ENCODE results near the gene PTPN18. TPM values are rescaled to one million over a fixed set of nuclear protein-coding genes. Genes with fewer than 3 reads are reported as not detected.

PTPN18 gene
- total RNA-seq, 2 donors from 2014 or later: 112 to 168 TPM

DNA sequence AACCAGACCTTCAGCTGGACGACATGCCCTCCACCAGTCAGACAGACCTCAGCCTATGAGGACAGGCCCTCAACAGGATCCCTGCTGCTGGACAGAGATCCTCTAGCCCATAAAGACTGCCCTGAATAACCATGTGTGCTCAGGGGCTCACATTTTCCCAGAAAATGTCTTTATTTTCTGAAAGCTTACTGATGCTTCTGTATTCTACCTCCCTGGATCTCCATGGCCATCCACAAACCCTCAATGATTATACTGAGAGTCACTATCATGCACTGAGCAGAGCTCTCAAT, 1.8 kb upstream of the PTPN18 start:
- DNase-seq: no peak
- intact Hi-C loops (cut with DNase I, micrococcal nuclease): no loop called here
- no peak for ATAC-seq

DNA sequence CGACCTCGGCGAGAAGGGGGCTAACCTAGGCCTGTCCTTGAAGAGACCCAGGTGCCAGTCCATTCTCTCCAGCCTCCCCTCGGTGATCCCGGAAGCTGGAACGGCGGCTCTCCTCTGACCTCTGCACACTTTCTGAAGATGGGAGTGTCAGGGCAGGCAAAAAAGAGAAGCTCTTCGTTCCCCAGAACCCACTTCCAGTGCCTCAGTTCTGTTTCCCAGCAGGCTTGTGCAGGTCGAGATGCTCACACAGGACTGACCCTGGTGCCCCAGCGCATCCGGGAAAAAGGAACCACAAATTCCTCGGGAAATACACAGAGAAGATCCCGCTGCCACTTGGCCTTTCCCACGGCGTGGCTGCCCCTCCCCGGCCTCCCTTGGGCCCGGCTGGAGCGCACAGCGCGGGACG, 681 bp upstream of the PTPN18 start:
- intact Hi-C loops (cut with DNase I, micrococcal nuclease): no loop called here
- ATAC-seq (peak; percentile 39), DNase-seq (peak in 1 of 2 donors; percentile 38)

DNA sequence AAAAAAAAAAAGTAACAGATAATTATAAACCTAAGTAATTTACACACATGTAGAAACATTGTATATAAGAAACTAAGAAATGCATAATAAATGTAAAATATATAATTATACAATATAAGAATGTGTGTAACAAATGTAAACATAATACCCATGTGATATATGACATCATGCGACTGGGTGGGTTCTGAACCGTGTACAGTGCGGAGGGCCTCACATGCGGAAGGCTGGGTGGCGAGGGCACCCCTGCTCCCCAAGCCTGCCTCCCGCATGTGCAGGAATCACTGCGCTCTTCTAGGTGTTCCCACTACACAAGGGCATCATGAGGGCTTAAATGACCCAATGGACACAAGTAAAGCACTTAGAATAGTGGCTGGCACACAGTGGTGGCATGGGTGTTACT, 2.0 kb downstream of the PTPN18 start:
- intact Hi-C loops (cut with DNase I, micrococcal nuclease): no loop called here
- DNase-seq (no peak), ATAC-seq (no peak)

DNA sequence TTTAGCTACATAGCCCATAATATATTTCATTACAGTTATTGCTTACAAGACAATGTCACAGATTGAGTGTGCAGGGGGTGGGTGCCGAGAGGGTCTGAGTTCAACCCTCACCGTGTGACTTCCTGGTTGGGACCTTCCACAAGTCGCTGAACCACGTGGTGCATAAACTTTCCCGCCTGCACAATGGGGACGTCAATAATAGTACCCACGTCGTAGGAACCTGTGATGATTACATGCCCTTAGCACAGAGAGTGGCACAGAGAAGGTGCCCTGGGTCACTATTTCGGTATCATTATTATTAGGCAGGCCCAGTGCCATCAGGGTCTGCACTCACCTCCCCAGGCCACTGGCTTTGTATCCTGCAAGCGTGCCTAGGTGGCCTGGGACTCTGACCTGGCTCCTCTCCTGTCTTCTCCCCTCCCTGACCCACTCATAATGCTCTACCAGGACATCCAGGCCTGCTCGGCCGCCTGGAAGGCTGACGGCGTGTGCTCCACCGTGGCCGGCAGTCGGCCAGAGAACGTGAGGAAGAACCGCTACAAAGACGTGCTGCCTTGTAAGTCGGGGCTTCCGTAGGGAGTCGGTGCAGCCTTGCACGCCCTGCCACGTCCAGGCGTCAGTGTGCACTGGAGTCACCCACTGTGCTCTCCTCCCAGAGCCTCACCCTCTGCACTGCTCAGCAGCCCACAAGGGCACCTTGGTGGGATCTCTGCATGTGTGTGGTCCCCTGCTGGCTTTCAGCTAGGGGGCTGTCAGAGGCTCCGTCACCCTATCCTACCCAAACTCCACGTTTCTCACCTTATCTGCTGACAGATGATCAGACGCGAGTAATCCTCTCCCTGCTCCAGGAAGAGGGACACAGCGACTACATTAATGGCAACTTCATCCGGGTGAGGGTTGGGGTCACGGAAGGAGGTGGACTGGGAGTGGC, 2.8 kb downstream of the PTPN18 start:
- intact Hi-C loops (cut with DNase I, micrococcal nuclease): no loop called here
- ATAC-seq: no peak
- no peak for DNase-seq

DNA sequence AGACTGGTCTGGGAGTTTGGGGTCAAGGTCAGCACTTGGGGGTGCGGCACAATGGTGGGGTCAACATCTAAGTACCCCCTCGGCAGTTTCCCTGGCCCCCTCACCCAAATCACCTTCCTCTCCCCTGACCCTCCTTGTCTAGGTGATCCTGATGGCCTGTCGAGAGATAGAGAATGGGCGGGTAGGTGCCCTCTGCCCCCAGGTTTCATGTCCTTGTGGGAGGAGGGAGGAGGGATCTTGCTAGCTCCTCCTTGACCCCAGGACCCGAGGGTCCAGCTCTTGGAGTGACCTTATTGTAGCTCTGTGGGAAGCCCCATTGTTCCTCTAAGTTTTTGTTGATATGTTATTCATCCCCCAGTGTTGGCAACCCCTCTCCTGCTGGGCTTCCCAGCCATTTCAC, 3.6 kb downstream of the PTPN18 start:
- intact Hi-C loops (cut with DNase I, micrococcal nuclease): no loop called here
- ATAC-seq (no peak), DNase-seq (no peak)

DNA sequence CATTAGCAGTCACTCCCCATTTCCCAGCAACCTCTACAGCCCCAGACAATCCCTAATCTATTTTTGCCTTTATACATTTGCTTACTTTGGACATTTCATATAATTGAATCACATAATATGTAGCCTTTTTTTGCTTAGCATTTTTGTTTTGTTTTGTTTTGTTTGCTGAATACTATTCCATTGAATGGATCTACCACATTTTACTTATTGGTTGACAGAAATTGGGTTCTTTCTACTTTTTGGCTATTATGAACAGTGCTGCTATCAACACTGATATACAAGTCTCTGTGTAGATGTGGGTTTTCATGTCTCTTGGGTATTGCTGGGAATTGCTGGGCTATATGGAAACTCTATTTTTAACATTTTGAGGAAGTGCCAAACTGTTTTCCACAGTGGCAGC, 7.6 kb downstream of the PTPN18 start:
- intact Hi-C loops (cut with DNase I, micrococcal nuclease): no loop called here
- ATAC-seq (no peak), DNase-seq (no peak)

DNA sequence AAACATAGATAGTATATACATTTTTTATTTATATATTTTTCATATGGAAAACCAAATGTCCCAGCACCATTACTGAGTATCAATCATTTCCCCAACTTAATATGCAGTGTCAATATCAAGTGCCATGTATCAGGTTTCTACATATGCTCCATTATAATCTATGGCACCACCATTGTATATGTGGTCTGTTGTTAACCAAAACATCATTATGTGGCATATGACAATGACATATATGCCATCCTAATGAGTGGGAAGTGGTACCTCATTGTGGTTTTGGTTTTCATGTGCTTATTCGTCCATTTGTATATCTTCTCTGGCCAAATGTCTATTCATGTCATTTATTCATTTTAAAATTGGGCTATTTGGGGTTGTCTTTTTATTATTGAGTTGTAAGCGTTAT, 9.2 kb downstream of the PTPN18 start:
- no peak for ATAC-seq
- intact Hi-C loops (cut with DNase I, micrococcal nuclease): no loop called here
- DNase-seq: no peak

DNA sequence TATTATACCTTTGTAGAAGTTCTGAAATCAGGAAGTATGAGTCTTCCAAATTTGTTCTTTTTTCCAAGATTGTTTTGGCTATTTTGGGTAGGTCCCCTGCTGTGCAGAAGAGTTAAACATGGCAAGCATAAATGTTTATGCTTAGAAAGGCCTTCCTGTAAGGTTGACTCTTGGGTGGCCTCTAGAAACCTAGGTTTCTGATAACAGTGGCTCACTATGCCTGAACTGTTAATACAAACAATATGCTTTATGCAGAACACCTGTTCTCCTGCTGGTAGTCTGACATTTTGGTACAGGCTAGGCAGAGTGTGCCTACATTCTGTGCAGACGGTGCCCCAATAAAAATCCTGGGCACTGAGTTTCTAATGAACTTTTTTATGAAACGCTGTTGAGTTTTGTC, 10.1 kb downstream of the PTPN18 start:
- DNase-seq (no peak), ATAC-seq (no peak)
- intact Hi-C loops (cut with DNase I, micrococcal nuclease): no loop called here

DNA sequence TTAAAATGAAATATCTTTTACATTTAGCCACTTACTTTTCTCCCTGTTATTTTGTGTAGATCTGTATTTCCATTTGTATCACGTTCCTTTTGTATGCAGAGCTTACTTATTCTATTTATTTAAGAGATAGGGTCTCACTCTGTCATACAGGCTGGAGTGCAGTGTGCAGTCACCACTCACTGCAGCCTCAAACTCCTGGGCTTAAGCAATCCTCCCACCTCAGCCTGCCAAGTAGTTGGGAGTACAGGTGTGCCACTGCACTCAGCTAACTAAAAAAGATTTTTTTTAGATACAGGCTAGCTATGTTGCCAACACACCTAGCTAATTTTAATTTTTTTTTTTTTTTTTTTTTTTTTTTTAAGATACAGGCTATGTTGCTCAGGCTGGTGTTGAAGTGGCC, 10.9 kb downstream of the PTPN18 start:
- DNase-seq (no peak), ATAC-seq (no peak)
- intact Hi-C loops (cut with DNase I, micrococcal nuclease): no loop called here

DNA sequence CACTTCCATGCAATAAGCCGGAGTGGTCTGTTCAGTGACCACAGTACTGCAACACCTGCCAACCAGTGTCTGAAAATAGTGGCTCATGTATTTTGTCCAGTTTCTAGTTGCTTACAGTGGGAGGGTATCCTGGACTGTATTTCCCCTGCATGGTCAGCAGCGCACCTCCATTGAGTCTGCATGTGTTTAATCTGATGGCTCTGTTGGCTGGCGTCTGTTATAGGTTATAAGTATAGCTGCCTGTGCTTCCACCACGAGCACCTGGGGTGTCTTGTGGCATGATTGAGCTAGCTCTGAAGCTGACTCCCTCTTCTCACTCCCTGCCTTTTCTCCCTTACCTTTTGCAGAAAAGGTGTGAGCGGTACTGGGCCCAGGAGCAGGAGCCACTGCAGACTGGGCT, 12.9 kb downstream of the PTPN18 start:
- DNase-seq: no peak
- intact Hi-C loops (cut with DNase I, micrococcal nuclease): no loop called here
- ATAC-seq: no peak

DNA sequence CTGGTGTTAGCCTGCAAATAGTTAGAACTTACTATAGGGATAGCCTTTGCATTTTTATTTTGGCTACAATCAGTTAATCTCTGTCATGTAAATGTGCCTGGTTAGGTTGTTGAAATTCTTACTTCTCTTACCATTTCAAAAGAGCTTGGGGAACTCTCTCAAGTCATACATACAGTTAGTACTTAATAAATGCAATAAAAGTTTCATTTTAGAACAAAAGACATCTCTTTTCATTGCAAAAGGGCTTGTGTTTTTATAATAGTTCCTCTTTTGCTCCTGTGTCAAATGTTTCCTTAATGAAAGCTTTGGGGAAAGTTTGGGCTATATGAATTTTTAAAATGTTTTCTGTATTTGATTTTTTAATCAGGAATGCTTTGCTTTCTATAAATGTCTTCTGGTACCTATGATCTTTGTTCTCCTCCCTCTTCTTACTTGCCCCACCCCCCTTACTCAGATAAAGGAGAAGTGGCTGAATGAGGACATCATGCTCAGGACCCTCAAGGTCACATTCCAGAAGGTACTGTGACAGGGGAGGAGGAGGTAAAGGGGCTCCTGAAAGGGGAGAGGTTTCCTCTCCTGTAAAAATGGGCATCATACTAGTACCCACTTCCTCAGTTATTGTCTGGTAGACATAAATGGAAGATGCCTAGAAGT, 13.6 kb downstream of the PTPN18 start:
- ATAC-seq (no peak), DNase-seq (no peak)
- intact Hi-C loops (cut with DNase I, micrococcal nuclease): no loop called here

DNA sequence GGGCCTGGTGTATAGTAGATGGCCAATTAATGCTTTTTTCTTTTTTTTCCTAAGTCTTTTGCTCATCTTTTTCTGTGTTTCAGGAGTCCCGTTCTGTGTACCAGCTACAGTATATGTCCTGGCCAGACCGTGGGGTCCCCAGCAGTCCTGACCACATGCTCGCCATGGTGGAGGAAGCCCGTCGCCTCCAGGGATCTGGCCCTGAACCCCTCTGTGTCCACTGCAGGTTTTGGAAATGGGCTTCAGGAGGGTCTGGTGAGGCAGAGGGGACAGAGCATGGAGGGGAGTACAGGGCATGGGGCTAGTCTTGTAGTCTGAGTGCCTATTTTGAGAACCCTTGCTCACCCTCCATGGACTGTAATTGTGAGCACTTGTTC, 14.1 kb downstream of the PTPN18 start:
- intact Hi-C loops (cut with DNase I, micrococcal nuclease): no loop called here
- ATAC-seq (no peak), DNase-seq (no peak)

DNA sequence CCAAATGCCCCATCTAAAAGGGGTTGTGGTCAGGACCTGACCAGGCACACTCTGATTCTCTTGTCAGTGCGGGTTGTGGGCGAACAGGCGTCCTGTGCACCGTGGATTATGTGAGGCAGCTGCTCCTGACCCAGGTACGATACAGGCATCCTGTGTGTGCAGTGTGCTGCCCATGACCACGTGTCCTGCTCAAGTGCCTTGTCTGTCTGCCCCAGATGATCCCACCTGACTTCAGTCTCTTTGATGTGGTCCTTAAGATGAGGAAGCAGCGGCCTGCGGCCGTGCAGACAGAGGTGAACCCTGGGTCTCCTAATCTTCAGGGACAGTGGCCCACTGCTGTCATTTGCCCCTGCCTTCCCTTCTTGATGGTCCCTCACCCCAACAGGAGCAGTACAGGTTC, 14.6 kb downstream of the PTPN18 start:
- no peak for ATAC-seq
- intact Hi-C loops (cut with DNase I, micrococcal nuclease): no loop called here
- no peak for DNase-seq

DNA sequence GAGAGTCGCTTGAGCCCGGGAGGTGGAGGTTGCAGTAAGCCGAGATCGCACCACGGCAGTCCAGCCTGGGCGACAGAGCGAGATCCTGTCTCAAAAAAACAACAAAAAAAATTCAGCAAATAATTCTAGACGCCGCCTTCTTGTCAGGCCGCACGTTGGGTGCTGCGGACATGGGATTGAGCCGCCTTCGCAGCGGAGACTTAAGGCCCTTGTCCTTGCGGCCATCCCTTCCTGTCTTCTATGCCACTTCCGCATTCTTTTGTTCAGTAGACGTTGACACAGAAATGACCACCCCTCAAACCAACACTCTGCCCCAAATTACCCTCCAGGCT, 15.8 kb downstream of the PTPN18 start:
- DNase-seq (no peak), ATAC-seq (no peak)
- intact Hi-C loops (cut with DNase I, micrococcal nuclease): no loop called here

DNA sequence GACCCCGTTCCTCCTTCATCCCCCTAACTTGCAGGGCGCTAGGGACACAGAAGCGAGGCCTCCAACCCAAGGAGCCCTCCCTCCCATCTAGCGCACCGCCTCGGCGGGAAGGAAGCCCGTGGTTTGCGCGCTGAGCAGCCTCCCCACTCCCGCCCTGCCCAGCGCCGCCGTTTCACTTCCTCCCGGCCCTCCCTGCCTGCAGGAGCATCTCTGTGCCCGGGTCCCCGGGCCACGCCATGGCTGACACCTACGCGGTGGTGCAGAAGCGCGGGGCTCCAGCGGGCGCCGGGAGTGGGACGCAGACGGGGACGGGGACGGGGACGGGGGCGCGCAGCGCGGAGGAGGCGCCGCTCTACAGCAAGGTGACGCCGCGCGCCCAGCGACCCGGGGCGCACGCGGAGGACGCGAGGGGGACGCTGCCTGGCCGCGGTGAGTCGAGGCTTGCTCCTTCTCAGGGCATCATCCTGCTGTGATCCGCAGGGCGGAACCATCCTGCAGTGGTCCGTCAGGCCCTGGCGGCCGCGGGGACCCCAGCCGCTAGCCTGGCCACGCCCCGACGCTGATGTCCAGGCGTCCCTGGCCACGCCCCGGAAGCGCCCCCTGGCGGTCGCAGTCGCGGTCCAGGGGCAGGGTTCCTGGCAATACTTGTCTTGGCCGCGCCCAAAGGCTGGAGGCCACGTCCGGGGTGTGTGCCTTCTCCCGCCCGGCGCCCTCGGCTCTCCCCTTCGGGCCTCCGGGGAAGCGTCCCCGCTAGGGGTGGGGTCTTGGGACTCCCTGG, 16.4 kb downstream of the PTPN18 start:
- ATAC-seq: peak; percentile 92
- DNase-seq: peak; percentile 91 to 96
- intact Hi-C loops (cut with DNase I, micrococcal nuclease): no loop called here

DNA sequence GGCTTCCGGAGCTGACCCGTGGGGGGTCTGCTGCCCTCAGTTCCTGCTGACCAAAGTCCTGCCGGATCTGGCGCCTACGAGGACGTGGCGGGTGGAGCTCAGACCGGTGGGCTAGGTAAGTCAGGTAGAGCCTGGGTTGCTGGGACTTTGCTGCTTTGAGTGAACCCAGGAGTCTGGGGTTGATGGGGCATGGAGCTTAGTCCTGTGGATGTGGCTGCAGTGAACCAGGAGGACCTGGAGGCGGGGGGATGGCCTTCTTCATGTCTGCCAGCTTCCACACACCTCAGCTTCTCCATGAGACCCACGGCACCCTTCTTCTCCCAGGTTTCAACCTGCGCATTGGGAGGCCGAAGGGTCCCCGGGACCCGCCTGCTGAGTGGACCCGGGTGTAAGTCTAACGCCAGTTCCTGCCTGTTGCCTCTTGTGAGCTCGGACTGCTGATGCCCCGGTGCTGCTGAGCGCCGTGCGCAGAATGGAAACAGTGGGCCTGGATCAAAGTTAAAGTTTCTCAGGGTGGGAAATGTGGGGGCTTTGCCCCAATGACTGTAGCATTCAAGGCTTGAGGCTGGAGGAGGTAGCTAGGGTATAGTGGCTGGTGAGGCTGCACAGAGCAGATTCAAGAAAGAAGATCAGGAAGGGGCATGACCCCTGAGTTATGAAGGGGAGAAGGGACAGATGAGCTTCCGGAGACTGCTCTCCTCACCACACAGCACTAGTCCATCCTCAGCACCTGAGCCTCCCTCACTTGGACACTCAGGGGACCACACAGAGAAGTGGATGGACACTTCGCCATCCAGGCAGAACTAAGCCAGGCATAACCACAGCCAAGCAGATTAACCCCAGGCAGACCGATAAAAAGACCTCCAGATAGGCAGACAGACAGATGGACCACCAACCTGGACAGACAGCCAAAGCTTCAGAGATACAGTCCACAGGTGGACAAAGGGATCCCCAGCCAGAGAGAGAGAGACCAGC, 17.3 kb downstream of the PTPN18 start:
- no peak for ATAC-seq
- intact Hi-C loops (cut with DNase I, micrococcal nuclease): no loop called here
- no peak for DNase-seq

DNA sequence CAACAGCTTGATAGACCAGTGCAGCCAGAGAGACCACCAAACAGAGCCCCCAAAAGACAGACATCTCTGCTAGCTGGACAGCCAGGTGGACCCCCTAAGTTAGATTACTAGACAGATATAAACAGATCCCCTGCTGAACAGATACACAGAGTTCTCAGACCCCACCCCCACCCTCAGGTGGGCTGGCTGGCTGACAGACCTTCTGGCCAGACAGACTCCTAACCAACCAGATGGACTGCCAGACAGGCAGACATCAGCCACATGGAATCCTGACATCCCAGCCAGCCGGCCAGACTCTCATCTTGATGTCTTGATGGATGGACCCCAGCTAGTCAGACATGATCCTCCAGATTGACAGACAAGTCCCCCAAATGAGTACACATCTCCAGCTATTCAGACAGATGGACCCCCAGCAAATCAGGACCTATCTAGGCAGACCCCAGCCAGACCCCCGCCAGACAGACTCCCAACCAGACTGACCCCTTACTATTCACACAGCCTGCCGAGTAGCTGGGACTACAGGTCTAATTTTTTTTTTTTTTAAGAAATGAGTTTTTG, 18.0 kb downstream of the PTPN18 start:
- intact Hi-C loops (cut with DNase I, micrococcal nuclease): no loop called here
- no peak for ATAC-seq
- no peak for DNase-seq

DNA sequence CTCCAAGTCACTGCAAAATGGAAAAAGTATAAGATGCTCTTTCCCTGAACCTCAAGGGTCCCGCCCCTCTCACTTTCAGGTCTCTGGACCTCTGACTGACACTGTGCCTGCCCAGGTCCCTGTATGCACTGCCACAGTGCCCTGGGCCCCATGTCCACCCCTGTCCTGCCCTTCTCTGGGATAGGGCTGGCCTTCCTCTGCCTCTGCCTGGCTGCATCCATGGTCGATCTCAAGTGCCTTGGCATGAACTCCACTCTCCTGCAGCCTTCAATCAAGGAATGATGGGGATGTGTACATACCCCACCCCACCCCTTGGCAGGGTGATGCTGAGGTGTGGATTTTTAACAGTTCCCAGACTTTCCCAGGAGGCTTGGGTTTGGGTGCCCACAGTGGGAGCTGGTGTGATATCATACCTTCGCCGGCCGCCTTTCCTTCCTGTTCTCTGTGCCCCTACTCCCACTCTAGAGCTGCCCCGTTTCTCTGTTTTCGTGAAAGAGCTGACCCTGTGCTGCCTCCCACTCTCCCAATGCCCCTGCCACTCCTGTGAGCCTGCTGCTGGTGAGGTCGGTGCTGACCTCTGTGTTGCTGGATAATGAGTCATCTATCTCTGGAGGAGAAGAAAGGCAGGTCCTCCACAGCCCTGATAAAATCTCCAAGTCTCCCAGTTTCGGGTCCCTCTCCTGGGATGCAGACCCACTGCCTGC, 18.9 kb downstream of the PTPN18 start:
- ATAC-seq (no peak), DNase-seq (no peak)
- intact Hi-C loops (cut with DNase I, micrococcal nuclease): no loop called here

Data from left colon (tissue), 2 donors.